Activated CD8-positive, alpha-beta T cell treated with anti-CD3 and anti-CD28 coated beads for 36 hours (primary cell): ENCODE results near the gene TESK2. TPM values are rescaled to one million over a fixed set of nuclear protein-coding genes. Genes with fewer than 3 reads are reported as not detected.
"Not testable (repeated sequence)": the region's sequence is repeated elsewhere in the genome, so short reads cannot be mapped to it uniquely, and the experiment has no call there.

Experiments used
- ATAC-seq: fragments of 200-7000 bp; cut with Tn5 transposase; one replicate; pipeline ENCODE4 v1.10.0; 2021; ENCODE audit warnings: mild to moderate bottlenecking, moderate library complexity
- CTCF ChIA-PET: fragments of 350-600 bp; sonication (Branson Sonifier 250); formaldehyde crosslinking; loops from one replicate; lab custom pipeline; 2021; ENCODE audit warnings: antibody characterized with exemption; lab: Charles Lee
- POLR2A ChIA-PET: fragments of 350-600 bp; sonication (Branson Sonifier 250); formaldehyde crosslinking; loops from one replicate; lab custom pipeline; 2021; ENCODE audit warnings: antibody characterized with exemption; lab: Charles Lee
- DNase-seq: peaks from one replicate; pipeline ENCODE4 v3.0.0-alpha.2; 2020
- H3K27ac Mint-ChIP-seq: one replicate; pipeline ENCODE4 v1.8.0; 2021; ENCODE audit warnings: mild to moderate bottlenecking, mixed read lengths
- H3K27me3 Mint-ChIP-seq: one replicate; pipeline ENCODE4 v1.8.0; 2021; ENCODE audit warnings: mixed read lengths
- H3K36me3 Mint-ChIP-seq: one replicate; pipeline ENCODE4 v1.8.0; 2021; ENCODE audit warnings: low read depth, mixed read lengths
- H3K4me1 Mint-ChIP-seq: one replicate; pipeline ENCODE4 v1.8.0; 2021; ENCODE audit warnings: low read depth, mixed read lengths
- H3K4me3 Mint-ChIP-seq: one replicate; pipeline ENCODE4 v1.8.0; 2021; ENCODE audit warnings: mild to moderate bottlenecking, moderate library complexity, mixed read lengths
- H3K9me3 Mint-ChIP-seq: one replicate; pipeline ENCODE4 v1.8.0; 2021; ENCODE audit warnings: mixed read lengths
- intact Hi-C: fragments of 100-400 bp; cut with micrococcal nuclease; formaldehyde crosslinking; loops from one replicate; pipeline ENCODE4 v1.10.0; 2022
- total RNA-seq, 2 experiments: library from RNA; stranded (reverse); gene quantifications; one replicate each; pipeline ENCODE4 v1.2.3, GENCODE V29; 2021
- TF ChIP-seq, protein P1 (sequence below): fragments of 200-600 bp; IDR thresholded peaks from one replicate; pipeline ENCODE4 v1.8.0; 2022; ENCODE audit warnings: antibody characterized with exemption, mild to moderate bottlenecking

TESK2 gene
- total RNA-seq, 2 experiments from 2014 or later, result 2.9 to 3.7 TPM

DNA sequence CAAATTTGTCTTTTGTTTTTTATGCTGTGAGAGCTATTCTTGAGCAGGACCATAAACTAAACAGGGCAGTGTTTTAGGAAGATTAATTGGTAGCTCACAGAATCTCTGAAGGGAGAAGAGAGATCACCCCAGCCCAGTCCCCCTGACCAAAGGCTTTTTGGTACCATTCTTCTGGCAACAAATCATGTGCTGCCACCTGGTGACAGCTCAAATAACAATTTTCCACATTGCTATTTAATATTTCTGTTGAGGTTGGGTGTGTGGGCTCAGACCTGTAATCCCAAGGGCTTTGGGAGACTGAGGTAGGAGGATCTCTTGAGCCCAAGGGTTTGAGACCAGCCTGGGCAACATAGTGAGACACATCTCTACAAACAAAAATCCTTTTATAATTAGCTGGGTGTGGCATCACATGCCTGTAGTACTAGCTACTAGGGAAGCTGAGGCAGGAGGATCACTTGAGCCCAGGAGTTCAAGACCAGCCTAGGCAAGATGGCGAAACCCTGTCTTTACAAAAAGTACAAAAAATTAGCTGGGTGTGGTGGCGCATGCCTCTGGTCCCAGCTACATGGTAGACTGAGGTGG, 2.2 kb upstream of the TESK2 start:
- no peaks in the 10 kb centered on the region for H3K9me3 Mint-ChIP-seq
- no peaks in the 10 kb centered on the region for H3K27me3 Mint-ChIP-seq
- CTCF ChIA-PET, result interaction anchor here (0.6 to 11.3 kb wide), 45 partner anchors 8 to 507 kb away, joined by 3 to 191 read pairs (median 4); partner anchors contain the start of genes EIF2B3, HECTD3, HPDL and MUTYH
- no peak overlapping the region for H3K4me3 Mint-ChIP-seq
- H3K4me1 Mint-ChIP-seq, result peaks cover 10% of the 10 kb centered on the region
- POLR2A ChIA-PET, result interaction anchor here (1.0 to 4.8 kb wide), 8 partner anchors 20 to 763 kb away, joined by 4 to 23 read pairs (median 6); partner anchors contain the start of genes HECTD3, MUTYH, NASP and PRDX1
- H3K36me3 Mint-ChIP-seq, result peaks cover 6% of the 10 kb centered on the region
- DNase-seq (peak; percentile 71), ATAC-seq (no peak)
- intact Hi-C loops, result loop anchor here (2.0 to 5.0 kb wide), 2 partner anchors 132 to 481 kb away; partner anchors contain the start of genes HECTD3 and UROD
- TF ChIP-seq, protein P1, sequence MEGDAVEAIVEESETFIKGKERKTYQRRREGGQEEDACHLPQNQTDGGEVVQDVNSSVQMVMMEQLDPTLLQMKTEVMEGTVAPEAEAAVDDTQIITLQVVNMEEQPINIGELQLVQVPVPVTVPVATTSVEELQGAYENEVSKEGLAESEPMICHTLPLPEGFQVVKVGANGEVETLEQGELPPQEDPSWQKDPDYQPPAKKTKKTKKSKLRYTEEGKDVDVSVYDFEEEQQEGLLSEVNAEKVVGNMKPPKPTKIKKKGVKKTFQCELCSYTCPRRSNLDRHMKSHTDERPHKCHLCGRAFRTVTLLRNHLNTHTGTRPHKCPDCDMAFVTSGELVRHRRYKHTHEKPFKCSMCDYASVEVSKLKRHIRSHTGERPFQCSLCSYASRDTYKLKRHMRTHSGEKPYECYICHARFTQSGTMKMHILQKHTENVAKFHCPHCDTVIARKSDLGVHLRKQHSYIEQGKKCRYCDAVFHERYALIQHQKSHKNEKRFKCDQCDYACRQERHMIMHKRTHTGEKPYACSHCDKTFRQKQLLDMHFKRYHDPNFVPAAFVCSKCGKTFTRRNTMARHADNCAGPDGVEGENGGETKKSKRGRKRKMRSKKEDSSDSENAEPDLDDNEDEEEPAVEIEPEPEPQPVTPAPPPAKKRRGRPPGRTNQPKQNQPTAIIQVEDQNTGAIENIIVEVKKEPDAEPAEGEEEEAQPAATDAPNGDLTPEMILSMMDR, result peak; percentile 78
- no peak overlapping the region for H3K27ac Mint-ChIP-seq

DNA sequence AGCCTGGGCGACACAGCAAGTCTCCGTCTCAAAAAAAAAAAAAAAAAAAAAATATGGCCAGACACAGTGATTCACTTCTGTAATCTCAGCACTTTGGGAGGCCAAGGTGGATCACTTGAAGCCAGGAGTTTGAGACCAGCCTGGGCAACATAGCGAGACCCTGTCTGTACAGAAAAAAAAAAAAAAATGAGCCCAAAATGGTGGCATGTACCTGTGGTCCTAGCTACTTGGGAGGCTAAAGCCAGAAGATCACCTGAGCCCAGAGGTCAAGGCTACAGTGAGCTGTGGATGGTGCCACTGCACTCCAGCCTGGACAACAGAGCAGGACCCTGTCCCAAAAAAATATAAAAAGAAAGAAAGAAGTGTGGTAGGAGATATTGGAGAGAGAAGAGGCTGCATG, 1.7 kb upstream of the TESK2 start:
- intact Hi-C loops, result loop anchor here (2.0 to 5.0 kb wide), 2 partner anchors 132 to 480 kb away; partner anchors contain the start of genes HECTD3 and UROD
- Mint-ChIP-seq H3K36me3 (peaks cover 6% of the 10 kb centered on the region), H3K27me3 (no peaks in the 10 kb centered on the region), H3K9me3 (no peaks in the 10 kb centered on the region), H3K27ac (no peak overlapping the region), H3K4me1 (peaks cover 11% of the 10 kb centered on the region), H3K4me3 (no peak overlapping the region)
- POLR2A ChIA-PET, result interaction anchor here (0.6 to 4.8 kb wide), 12 partner anchors 19 to 771 kb away, joined by 3 to 23 read pairs (median 6); partner anchors contain the start of genes HECTD3, MUTYH, NASP and PRDX1
- CTCF ChIA-PET, result interaction anchor here (0.6 to 11.3 kb wide), 43 partner anchors 9 to 763 kb away, joined by 3 to 191 read pairs (median 4); partner anchors contain the start of genes EIF2B3, HECTD3, HPDL and MUTYH
- DNase-seq (no peak), ATAC-seq (no peak)
- TF ChIP-seq, protein P1, result no peak

DNA sequence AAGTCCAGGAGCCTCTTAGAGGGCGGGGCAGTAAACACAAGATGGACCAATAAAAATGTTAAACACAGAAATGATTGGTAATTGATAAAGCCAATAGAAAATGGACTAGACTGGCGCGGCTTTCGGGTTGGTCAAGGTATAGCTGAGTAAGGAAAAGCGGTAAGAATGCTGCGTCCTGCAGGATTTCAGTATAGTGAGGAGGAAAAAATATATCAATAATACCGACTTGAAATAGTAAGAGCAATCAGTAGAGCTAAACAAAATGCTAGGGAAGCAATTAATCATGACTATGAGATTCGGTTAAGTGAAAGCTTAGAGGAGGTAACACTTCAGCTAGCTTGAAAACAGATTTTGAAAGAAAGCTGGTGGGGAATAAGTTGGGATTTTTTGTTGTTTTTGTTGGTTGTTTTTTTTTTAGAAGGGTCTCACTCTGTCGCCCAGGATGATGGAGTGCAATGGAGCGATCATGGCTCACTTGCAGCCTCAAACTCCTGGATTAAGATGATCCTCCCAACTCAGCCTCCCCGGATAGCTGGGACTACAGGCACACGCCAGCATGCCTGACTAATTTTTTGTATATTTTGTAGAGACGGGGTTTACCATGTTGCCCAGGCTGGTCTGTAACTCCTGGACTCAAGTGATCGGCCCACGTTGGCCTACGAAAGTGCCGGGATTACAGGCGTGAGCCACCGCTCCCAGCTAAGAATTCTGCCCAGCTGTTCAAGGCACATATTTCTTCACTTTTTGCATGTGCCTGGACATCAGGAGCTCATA, 711 bp upstream of the TESK2 start:
- H3K27ac Mint-ChIP-seq, result no peak overlapping the region
- CTCF ChIA-PET, result interaction anchor here (0.6 to 11.3 kb wide), 26 partner anchors 10 to 698 kb away, joined by 3 to 191 read pairs (median 6); partner anchors contain the start of genes AKR1A1, HECTD3, MUTYH and PRDX1
- TF ChIP-seq, protein P1, result no peak
- DNase-seq (no peak), ATAC-seq (no peak)
- peaks cover 11% of the 10 kb centered on the region for H3K4me1 Mint-ChIP-seq
- H3K27me3 Mint-ChIP-seq, result no peaks in the 10 kb centered on the region
- no peak overlapping the region for H3K4me3 Mint-ChIP-seq
- no peaks in the 10 kb centered on the region for H3K9me3 Mint-ChIP-seq
- intact Hi-C loops, result loop anchor here (2.0 to 5.0 kb wide), 2 partner anchors 131 to 479 kb away; partner anchors contain the start of genes HECTD3 and UROD
- POLR2A ChIA-PET, result interaction anchor here (0.6 to 4.8 kb wide), 12 partner anchors 8 to 770 kb away, joined by 3 to 23 read pairs (median 6); partner anchors contain the start of genes CCDC163, HECTD3, MMACHC and MUTYH
- H3K36me3 Mint-ChIP-seq, result peaks cover 3% of the 10 kb centered on the region

DNA sequence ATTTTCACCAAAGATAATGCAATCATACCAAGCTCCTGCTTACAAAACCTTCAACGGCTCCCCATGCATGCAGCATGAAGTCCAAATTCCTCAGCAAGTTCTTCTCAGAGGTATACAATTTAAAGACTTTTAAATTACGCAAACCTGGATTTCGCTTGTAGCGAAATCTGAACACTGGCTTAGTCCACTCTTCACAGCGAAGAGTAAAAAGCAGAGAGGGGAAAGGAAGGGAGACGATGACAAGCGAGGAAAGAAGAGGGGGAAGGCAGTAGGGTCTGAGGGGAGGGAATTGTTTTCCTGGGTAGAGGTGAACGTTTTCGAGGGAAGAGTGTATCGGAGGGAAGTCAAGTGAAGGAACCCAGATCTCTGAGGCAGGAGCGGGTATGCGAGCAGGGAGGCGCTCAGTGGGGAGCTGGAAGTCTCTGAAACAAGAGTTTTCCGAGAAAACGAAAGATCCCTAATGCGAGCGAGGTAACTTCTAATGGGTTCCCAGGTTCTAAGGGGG, 790 bp downstream of the TESK2 start:
- H3K4me1 Mint-ChIP-seq, result peaks cover 11% of the 10 kb centered on the region
- H3K27me3 Mint-ChIP-seq, result no peaks in the 10 kb centered on the region
- CTCF ChIA-PET, result interaction anchor here (1.0 to 11.3 kb wide), 6 partner anchors 37 to 190 kb away, joined by 3 to 191 read pairs (median 5); partner anchors contain the start of gene AKR1A1
- no peaks in the 10 kb centered on the region for H3K36me3 Mint-ChIP-seq
- ATAC-seq (no peak), DNase-seq (no peak)
- intact Hi-C loops, result loop anchor here (5.0 kb wide), 1 partner anchor 478 kb away; the partner anchor contains the start of genes HECTD3 and UROD
- no peak overlapping the region for H3K27ac Mint-ChIP-seq
- H3K9me3 Mint-ChIP-seq, result no peaks in the 10 kb centered on the region
- no peak overlapping the region for H3K4me3 Mint-ChIP-seq
- POLR2A ChIA-PET, result interaction anchor here (0.6 to 4.8 kb wide), 6 partner anchors 10 to 186 kb away, joined by 3 to 23 read pairs (median 4); partner anchors contain the start of genes CCDC163, MMACHC, MUTYH and TOE1
- TF ChIP-seq, protein P1, result no peak

DNA sequence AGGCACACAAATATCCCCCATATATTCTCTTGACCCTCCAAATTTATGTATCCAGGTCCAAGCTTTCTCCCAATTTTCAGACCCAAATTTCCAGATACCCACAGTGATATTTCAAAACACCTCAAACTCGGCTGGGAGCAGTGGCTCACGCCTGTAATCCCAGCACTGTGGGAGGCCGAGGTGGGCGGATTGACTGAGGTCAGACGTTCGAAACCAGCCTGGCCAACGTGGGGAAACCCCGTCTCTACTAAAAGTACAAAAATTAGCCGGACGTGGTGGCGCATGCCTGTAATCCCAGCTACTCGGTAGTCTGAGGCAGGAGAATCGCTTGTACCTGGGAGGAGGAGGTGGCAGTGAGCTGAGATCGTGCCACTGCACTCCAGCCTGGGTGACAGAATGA, 1.6 kb downstream of the TESK2 start:
- POLR2A ChIA-PET, result interaction anchor here (0.5 to 4.8 kb wide), 3 partner anchors 29 to 186 kb away, joined by 3 to 23 read pairs (median 5); partner anchors contain the start of genes MUTYH and TOE1
- H3K36me3 Mint-ChIP-seq, H3K4me3 Mint-ChIP-seq, intact Hi-C loops, H3K27me3 Mint-ChIP-seq, H3K27ac Mint-ChIP-seq, ATAC-seq, H3K9me3 Mint-ChIP-seq: not testable (repeated sequence)
- H3K4me1 Mint-ChIP-seq, result peaks cover 11% of the 10 kb centered on the region
- CTCF ChIA-PET, result interaction anchor here (1.5 to 11.3 kb wide), 3 partner anchors 80 to 186 kb away, joined by 3 to 191 read pairs (median 32); no protein-coding TSS in a partner anchor
- peak; percentile 66 for DNase-seq
